Esophagus muscularis mucosa (tissue), 3 donors: ENCODE data around the gene KAT2B.
"Not testable (repeated sequence)": the region's sequence is repeated elsewhere in the genome, so short reads cannot be mapped to it uniquely, and the experiment has no call there.

ENCODE experiments used
- CTCF ChIP-seq, 3 experiments: fragments of 200-600 bp in 2 of 3; fragments of 450-650 bp in 1 of 3; sonication (generic) in 2 of 3; IDR thresholded peaks; one replicate each; pipeline ENCODE4 v1.5.1; 2017 to 2019; ENCODE audit warnings: antibody characterized with exemption in 3 of 3, mild to moderate bottlenecking in 2 of 3, moderate library complexity in 1 of 3
- POLR2A ChIP-seq: fragments of 450-650 bp; IDR thresholded peaks from one replicate; pipeline ENCODE4 v1.6.1; 2017; ENCODE audit warnings: antibody characterized with exemption, moderate library complexity, mild to moderate bottlenecking, low read depth

- TF ChIP-seq POLR2A; CTCF (IDR thresholded peaks at IDR 0.05): not testable (repeated sequence)
These were observed 24.2 kb upstream of the KAT2B start for GRCh38 chr3:20016076-20016475.
